MM.1S (cell line): ENCODE data around the gene TMEM123.

ENCODE experiments used
- DNase-seq: peaks from one replicate; pipeline ENCODE4 v3.0.0-alpha.2; 2015
- H2AFZ ChIP-seq: fragments of 300-600 bp; sonication (generic); 2 replicates; pipeline ENCODE4 v1.6.0; 2016; ENCODE audit warnings: antibody characterized with exemption, low read length
- H3F3A ChIP-seq: fragments of 300-600 bp; sonication (generic); 2 replicates; pipeline ENCODE4 v1.6.1; 2016; ENCODE audit warnings: mild to moderate bottlenecking, antibody characterized with exemption, low read length, moderate library complexity, mixed read lengths; ENCODE audit not compliant: insufficient read depth
- H3K27ac ChIP-seq: fragments of 300-600 bp; sonication (generic); 2 replicates; pipeline ENCODE4 v1.5.1; 2016; ENCODE audit warnings: mild to moderate bottlenecking, low read length
- H3K27me3 ChIP-seq: fragments of 300-600 bp; sonication (generic); replicated peaks from 2 replicates; pipeline ENCODE4 v1.6.0; 2016; ENCODE audit warnings: low read length; ENCODE audit not compliant: insufficient read depth
- H3K36me3 ChIP-seq: fragments of 300-600 bp; sonication (generic); replicated peaks from 2 replicates; pipeline ENCODE4 v1.6.1; 2016; ENCODE audit warnings: mild to moderate bottlenecking, low read length, mixed read lengths; ENCODE audit not compliant: insufficient read depth
- H3K4me1 ChIP-seq: fragments of 300-600 bp; sonication (generic); 2 replicates; pipeline ENCODE4 v1.6.1; 2016; ENCODE audit warnings: low read length, mixed read lengths
- H3K4me2 ChIP-seq: fragments of 300-600 bp; sonication (generic); 2 replicates; pipeline ENCODE4 v1.6.0; 2016; ENCODE audit warnings: low read depth, low read length
- H3K4me3 ChIP-seq: fragments of 300-600 bp; sonication (generic); 2 replicates; pipeline ENCODE4 v1.5.1; 2016; ENCODE audit warnings: low read length, mixed read lengths
- H3K79me2 ChIP-seq: fragments of 300-600 bp; sonication (generic); 2 replicates; pipeline ENCODE4 v1.6.1; 2016; ENCODE audit warnings: mixed run types, low read length, mixed read lengths
- H3K9ac ChIP-seq: fragments of 300-600 bp; sonication (generic); 2 replicates; pipeline ENCODE4 v1.6.1; 2016; ENCODE audit warnings: low read length, mixed read lengths
- H3K9me2 ChIP-seq: fragments of 300-600 bp; sonication (generic); replicated peaks from 2 replicates; pipeline ENCODE4 v1.6.1; 2016; ENCODE audit warnings: mild to moderate bottlenecking, low read length, mixed read lengths; ENCODE audit not compliant: insufficient read depth
- H3K9me3 ChIP-seq: fragments of 300-600 bp; sonication (generic); replicated peaks from 2 replicates; pipeline ENCODE4 v1.6.1; 2016; ENCODE audit warnings: mild to moderate bottlenecking, low read length, mixed read lengths; ENCODE audit not compliant: insufficient read depth
- H4K20me1 ChIP-seq: fragments of 300-600 bp; sonication (generic); 2 replicates; pipeline ENCODE4 v1.6.1; 2016; ENCODE audit warnings: mild to moderate bottlenecking, low read length, moderate library complexity, mixed read lengths; ENCODE audit not compliant: insufficient read depth
- CTCF ChIP-seq: fragments of 300-600 bp; sonication (generic); IDR thresholded peaks from 2 replicates; pipeline ENCODE4 v1.5.1; 2016; ENCODE audit warnings: antibody characterized with exemption, low read length, mixed read lengths
- EZH2 ChIP-seq: fragments of 300-600 bp; sonication (generic); optimal IDR thresholded peaks from 2 replicates; pipeline ENCODE3; 2017; ENCODE audit warnings: low read depth, mild to moderate bottlenecking, antibody characterized with exemption, low read length, mixed read lengths
- EZH2phosphoT487 ChIP-seq: fragments of 300-600 bp; sonication (generic); IDR thresholded peaks from 2 replicates; pipeline ENCODE4 v1.6.1; 2018; ENCODE audit warnings: antibody characterized with exemption, low read length

TMEM123 gene

GRCh38 chr11:102406099-102406498, 46.5 kb downstream of the TMEM123 start:
- Histone ChIP-seq H3K9me3 (no peaks in the 10 kb centered on the region), H3F3A (0 out of 2 replicates have a peak, but pooled peaks cover 4% of the 10 kb centered on the region), H4K20me1 (peaks cover 11% of the 10 kb centered on the region; the same call in 1 of the 2 replicates), H3K4me3 (no peak overlapping the region), H3K9ac (no peak overlapping the region), H3K36me3 (peaks cover 9% of the 10 kb centered on the region; the same call in 1 of the 2 replicates), H3K4me1 (no peaks in the 10 kb centered on the region), H3K79me2 (peaks cover 79% of the 10 kb centered on the region), H3K27ac (no peak overlapping the region), H3K27me3 (no peaks in the 10 kb centered on the region), H3K4me2 (no peak overlapping the region), H2AFZ (no peak overlapping the region), H3K9me2 (no peaks in the 10 kb centered on the region)
- DNase-seq = no peak
- TF ChIP-seq EZH2 = no peak
- TF ChIP-seq CTCF = no peak
- TF ChIP-seq EZH2phosphoT487 = no peak

- Histone ChIP-seq H3K9me3 (no peaks in the 10 kb centered on the region), H3K27me3 (no peaks in the 10 kb centered on the region), H3F3A (0 out of 2 replicates have a peak, but pooled peaks cover 4% of the 10 kb centered on the region), H3K27ac (no peak overlapping the region), H3K36me3 (peaks cover 10% of the 10 kb centered on the region; the same call in 1 of the 2 replicates), H2AFZ (no peak overlapping the region), H3K4me2 (no peak overlapping the region), H3K79me2 (peaks cover 75% of the 10 kb centered on the region), H3K9ac (no peak overlapping the region), H4K20me1 (peaks cover 11% of the 10 kb centered on the region; the same call in 1 of the 2 replicates), H3K4me3 (no peak overlapping the region), H3K4me1 (no peaks in the 10 kb centered on the region), H3K9me2 (no peaks in the 10 kb centered on the region)
- no peak for DNase-seq
- TF ChIP-seq EZH2phosphoT487 (no peak), CTCF (no peak), EZH2 (no peak)
These were observed 47.1 kb downstream of the TMEM123 start for GRCh38 chr11:102405501-102405900.

- Histone ChIP-seq H3F3A (0 out of 2 replicates have a peak, but pooled peaks cover 4% of the 10 kb centered on the region), H3K9me2 (no peaks in the 10 kb centered on the region), H3K27ac (no peak overlapping the region), H3K4me3 (no peak overlapping the region), H3K4me1 (no peaks in the 10 kb centered on the region), H3K27me3 (no peaks in the 10 kb centered on the region), H3K9me3 (no peaks in the 10 kb centered on the region), H2AFZ (no peak overlapping the region), H4K20me1 (peaks cover 8% of the 10 kb centered on the region; the same call in 1 of the 2 replicates), H3K79me2 (peaks cover 53% of the 10 kb centered on the region), H3K36me3 (peaks cover 14% of the 10 kb centered on the region; the same call in 1 of the 2 replicates), H3K4me2 (no peak overlapping the region), H3K9ac (no peak overlapping the region)
- TF ChIP-seq EZH2 (no peak), CTCF (no peak), EZH2phosphoT487 (no peak)
- DNase-seq = no peak
These were observed 50.0 kb downstream of the TMEM123 start for GRCh38 chr11:102402548-102402947.
